GM19468 (cell line): ENCODE results near the gene CCDC6.

ENCODE experiments used
- ATAC-seq: cut with Tn5 transposase; IDR thresholded peaks from one replicate; pipeline ENCODE4 v1.9.1; 2021; ENCODE audit warnings: mild to moderate bottlenecking, moderate library complexity, moderate number of reproducible peaks; ENCODE audit not compliant: unreplicated experiment; ENCODE audit errors: extremely low read depth

Gene CCDC6

DNA sequence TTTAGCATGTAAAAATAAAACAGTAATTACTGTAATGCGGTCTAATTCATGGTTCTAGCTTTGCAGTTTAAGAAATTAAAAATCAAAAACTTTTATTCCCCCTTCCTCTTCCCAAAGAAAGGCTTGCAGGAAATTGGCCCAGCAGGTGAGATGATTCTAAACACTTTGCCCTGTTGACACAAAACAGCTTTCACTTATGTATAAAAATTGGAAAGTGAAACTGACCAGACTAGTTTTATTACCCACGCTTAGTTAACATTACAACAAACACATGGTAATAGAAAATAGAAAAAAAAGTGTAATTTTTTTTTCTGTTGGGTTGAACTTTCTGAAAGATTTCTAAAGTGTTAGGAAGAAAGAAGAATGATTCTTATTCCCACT is 1.2 kb upstream of the CCDC6 start:
- ATAC-seq = no peak

- ATAC-seq = no peak
Observed at GRCh38 chr10:59905731-59906416, 482 bp downstream of the CCDC6 start.

- peak; percentile 26 for ATAC-seq
Observed at GRCh38 chr10:59905066-59905730, 1.2 kb downstream of the CCDC6 start.

DNA sequence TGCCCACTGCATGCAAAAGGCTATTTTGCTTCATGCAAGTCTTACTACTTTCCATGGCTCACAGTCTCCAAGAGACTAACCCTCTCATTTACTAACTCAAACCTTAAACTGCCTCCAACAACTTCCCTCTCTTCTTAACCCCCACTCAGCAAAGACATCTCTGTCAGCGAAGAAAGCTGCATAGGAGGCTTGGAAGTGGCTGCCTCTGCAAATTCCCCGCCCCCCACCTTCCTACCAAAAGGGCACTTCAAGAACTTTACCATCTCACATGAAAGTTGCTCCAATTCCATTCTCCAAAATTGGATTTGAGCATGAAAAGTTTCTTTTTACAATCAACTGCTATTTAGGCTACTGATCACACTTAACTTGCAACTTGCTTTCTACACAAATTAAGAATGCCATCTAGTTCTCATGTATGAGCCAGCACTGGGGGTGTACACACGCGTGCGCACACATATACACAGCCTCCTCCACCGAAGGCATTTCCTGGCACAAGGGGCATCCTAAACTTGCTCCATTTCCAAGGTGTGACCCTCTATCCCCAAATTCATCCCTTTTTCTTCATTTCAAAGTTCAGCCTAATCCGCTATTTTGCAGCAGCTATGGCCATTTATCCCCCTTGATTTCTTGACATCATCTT is 1.8 kb downstream of the CCDC6 start:
- ATAC-seq = no peak

GRCh38 chr10:59903871-59904270 is 2.5 kb downstream of the CCDC6 start:
- ATAC-seq = no peak

DNA sequence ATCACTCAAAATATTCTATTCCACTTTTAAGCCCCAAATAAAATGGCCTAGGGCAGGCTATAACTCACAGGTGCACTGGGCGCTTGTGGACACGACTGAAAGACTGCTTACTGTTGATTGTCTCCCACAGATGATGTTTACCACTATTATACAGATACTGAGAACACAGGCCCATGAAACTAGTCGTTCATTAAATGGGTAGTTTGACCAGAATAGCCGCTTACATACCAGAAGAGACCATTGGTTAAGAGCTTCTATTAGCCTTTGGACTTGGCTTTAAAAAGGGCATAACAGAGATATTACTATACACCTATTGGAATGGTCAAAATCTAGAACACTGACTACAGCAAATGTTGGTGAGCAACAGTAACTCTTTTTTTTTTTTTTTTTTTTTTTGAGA is 4.3 kb downstream of the CCDC6 start:
- no peak for ATAC-seq

- no peak for ATAC-seq
Observed at GRCh38 chr10:59901470-59901869, 4.9 kb downstream of the CCDC6 start.

DNA sequence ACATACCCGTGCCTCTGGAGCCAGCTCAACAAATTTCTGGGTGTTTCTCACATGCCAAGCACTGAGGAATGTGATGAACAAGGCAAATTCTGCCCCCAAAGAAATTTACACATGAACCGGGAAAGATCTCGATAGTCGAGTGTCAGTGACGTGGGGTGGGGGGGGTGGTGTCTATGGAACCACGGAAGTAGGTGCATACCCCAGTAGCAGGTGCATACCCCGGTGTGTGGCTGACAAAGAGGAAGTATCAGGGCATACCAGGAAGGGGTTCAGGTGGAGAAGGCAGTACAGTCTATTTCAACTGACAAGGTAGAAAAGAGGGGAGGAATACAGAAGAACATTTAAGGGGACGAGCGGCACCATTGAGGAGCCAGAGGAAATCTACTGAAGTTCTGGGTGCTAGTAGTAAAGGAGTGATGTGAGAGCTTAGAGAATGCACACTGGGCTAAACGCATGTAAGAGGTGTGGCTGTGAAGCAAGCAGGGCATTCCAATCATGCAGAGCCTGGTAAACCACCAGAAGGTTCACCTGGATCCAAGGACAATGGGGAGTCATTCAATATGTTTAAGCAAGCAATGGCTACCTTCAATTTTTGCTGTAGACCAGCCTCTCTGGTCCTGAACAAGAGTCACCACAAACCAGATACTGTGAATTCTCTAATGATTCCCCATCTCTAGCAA is 6.2 kb downstream of the CCDC6 start:
- ATAC-seq = no peak

DNA sequence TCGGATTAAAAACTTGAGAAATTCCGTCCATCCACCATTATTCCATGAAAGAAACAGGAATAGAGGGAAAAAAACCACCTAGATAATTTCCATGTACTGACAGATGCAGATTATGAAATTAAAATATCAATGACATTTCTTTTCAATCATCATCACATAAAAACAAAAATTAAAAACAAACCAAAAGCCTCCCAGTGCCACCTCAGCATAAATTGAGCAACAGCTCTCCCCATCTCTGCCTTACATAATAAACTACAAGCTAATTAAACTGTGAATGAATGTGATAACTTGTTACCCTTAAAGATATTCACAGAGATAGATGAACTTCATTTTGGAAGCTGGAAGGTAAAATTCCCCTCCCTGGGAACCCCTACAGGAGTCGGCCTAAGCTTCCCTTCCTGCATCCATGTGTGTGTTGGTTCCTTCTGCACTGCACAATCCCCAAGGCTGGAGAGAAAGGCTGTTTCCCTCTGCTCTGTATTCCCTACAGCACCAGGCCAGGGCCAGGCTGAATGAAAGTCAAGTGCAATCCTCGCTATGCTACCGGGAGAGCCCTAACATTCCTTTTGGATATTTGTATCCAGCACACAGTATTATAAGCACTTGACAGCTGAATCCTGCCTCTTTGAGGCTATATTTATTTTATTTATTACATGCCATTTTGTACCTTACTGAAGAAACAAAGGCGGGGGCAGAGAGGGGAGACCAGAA is 8.1 kb downstream of the CCDC6 start:
- no peak for ATAC-seq

DNA sequence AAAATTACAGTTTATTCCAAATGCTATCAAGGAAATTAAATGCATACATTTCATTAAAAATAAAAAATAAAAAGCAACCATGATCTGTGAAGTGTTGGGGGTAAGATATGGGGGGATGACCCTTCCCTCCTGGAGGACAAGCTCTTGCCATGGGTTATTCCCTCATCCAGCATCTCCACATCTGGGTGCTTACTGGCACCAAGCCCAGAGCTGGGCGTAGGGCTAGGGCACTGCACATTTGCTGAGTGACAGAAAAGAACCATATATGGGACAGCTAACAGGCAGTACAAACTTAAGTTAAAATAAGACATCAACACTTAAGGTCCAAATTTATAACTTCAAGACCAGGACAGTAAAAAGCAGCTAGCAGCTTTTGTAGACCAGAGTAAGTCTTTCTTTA is 10.2 kb downstream of the CCDC6 start:
- no peak for ATAC-seq

- no peak for ATAC-seq
Observed at GRCh38 chr10:59895629-59896116, 10.7 kb downstream of the CCDC6 start.

GRCh38 chr10:59894114-59894513 is 12.2 kb downstream of the CCDC6 start:
- no peak for ATAC-seq

GRCh38 chr10:59892697-59893096 is 13.7 kb downstream of the CCDC6 start:
- no peak for ATAC-seq

DNA sequence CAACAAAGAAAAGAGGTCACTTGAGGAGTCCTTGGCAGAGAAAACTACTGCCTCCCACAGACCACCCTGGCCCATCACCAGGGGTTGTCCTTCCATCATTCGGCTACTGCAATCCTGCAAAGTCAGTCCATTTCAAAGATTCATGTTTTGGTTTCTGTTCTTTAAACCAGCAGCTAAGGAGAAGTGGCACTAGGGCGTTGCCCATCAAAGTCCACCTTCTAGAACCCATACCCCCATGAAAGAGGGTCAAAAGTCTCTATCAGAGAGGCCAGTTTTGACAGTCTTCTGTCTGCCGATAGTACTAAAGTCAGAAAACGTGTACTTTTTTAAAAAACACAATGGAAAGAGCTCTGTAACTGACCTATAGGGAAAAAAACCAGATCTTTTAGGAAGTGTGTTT is 14.4 kb downstream of the CCDC6 start:
- ATAC-seq = no peak

DNA sequence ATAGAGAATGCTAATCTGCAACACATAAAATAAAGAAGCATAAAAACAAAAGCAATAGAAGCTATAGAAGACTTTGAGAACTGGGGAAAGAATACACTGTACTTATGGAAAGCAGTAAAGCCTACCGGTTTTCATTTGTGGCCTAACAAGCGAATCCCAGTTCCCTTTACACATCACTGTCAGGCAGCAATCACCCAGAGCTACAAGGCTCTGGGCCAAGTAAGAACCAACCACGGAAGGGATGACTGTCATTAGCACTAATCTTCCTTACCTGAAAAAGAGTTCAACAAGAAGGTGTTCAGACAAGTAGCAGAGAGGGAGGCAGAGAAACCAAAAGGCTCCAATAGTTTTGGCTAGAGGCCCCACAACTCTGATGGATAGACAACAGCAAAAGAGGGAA is 15.0 kb downstream of the CCDC6 start:
- ATAC-seq = no peak

DNA sequence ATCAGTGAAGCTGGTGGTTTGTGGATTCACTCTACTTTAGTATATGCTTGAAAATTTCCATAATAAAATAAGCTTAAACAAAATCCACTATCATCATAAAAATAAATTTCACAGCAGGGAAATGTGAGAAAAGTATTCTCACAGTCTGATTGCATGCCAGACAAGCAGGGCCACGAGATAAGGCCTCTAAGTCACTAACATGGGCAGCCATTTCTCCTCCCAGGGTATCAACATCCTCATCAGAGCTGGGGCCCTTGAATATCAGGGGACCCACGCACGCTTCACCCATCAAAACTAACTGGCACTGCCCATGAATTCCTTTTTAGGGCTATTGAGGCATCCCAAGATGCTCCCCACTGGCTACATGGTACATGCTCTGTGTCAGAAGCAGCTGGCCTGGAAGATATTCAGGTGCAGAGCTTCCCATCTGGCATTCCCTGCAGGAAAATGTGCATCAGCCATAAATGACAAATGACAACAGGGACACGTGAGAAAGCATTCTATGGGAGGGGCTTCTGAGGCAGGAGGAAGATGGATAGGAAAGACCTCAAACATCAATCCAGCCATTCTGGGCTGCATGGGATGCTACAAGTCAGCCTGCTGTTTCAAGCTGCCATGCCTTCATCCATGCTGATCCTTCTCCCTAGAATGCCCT is 17.4 kb downstream of the CCDC6 start:
- no peak for ATAC-seq

DNA sequence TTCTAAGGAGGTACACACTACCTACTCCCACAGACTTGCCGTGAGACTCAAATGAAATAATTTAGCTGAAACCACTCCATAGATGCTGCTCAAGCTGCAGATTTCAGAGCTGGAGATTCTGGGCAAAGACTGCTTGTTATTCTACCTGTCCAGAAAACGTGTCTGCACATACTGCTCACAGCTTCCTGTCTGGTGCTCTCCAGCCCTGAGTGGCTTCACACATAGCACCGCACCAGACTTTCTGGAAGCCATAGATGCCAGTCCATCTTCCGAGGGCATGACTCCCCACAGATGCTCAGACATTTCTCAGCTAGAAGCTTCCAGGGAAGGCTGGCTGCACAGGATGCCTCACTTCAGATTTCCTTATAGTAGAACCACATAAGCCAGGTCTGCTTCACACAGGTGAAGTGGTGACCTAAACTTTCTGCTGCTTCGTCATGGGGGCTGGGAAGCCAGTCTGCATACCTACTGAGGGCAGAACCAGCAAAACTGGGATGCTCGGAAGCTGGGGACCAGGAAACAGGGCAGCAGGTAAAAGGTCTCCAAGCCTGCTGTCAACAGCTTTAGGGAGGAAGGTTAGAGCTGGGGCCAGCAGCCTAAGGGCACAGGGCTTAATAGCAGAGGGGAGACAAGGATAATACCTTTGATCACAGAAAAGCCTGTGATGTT is 18.2 kb downstream of the CCDC6 start:
- no peak for ATAC-seq

GRCh38 chr10:59887006-59887405 is 19.4 kb downstream of the CCDC6 start:
- ATAC-seq = no peak

DNA sequence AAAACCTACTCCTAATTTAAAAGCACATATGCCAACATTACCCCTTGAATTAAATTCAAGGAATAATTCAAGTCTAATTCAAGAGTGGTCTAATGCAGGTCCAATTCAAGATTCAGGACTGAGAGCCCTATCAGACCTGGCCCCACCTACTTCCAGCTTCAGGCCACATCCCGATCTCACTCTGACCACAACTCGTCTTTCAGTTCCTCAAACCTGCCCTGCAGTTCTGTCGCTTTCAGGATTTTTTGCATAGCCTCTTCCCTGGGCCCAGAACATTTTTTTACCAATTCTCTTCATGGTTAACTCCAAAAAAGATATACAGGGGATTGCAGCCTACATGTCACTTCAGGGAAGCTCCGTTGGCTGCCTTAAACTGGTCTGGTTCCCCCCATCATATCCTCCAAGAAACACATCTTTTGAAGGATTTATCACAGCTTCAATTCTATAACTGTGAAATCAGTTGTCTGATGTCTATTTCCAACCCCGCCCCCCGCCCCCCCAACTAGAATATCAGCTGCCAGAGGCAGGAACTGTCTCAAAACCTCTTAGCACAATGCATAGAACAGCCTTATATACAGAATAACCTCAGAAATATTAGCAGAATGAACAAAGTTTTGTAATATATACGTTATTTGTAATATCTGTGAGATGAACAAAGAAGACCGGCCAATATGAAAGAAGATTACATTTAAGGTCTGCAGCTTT is 20.8 kb downstream of the CCDC6 start:
- peak; percentile 84 for ATAC-seq
